ENCODE results near the gene S1PR4. TPM values are rescaled to one million over a fixed set of nuclear protein-coding genes. Genes with fewer than 3 reads are reported as not detected.
"Not testable (repeated sequence)": the region's sequence is repeated elsewhere in the genome, so short reads cannot be mapped to it uniquely, and the experiment has no call there.

S1PR4 gene
- total RNA-seq, 2 experiments from 2014 or later: 37.5 to 42.7 TPM

GRCh38 chr19:3148503-3148902 is 30.1 kb upstream of the S1PR4 start:
- Mint-ChIP-seq H3K4me1 (no peaks in the 10 kb centered on the region), H3K27me3 (no peaks in the 10 kb centered on the region), H3K4me3 (no peak overlapping the region), H3K27ac (no peak overlapping the region), H3K9me3 (no peaks in the 10 kb centered on the region), H3K36me3 (no peaks in the 10 kb centered on the region)
- DNase-seq: no peak

- Mint-ChIP-seq H3K4me3 (no peak overlapping the region), H3K27ac (no peak overlapping the region), H3K9me3 (no peaks in the 10 kb centered on the region), H3K36me3 (no peaks in the 10 kb centered on the region), H3K27me3 (no peaks in the 10 kb centered on the region), H3K4me1 (no peaks in the 10 kb centered on the region)
- DNase-seq: no peak
These were observed 29.5 kb upstream of the S1PR4 start for GRCh38 chr19:3149089-3149488.

GRCh38 chr19:3149526-3150505 is 28.8 kb upstream of the S1PR4 start:
- H3K27ac Mint-ChIP-seq: no peak overlapping the region
- no peaks in the 10 kb centered on the region for H3K4me1 Mint-ChIP-seq
- no peaks in the 10 kb centered on the region for H3K27me3 Mint-ChIP-seq
- no peak for DNase-seq
- H3K9me3 Mint-ChIP-seq: no peaks in the 10 kb centered on the region
- H3K36me3 Mint-ChIP-seq: peaks cover under 1% of the 10 kb centered on the region
- no peak overlapping the region for H3K4me3 Mint-ChIP-seq

- no peak for DNase-seq
- Mint-ChIP-seq H3K9me3 (no peaks in the 10 kb centered on the region), H3K4me3 (no peak overlapping the region), H3K27me3 (no peaks in the 10 kb centered on the region), H3K36me3 (peaks cover 2% of the 10 kb centered on the region), H3K27ac (no peak overlapping the region), H3K4me1 (no peaks in the 10 kb centered on the region)
These were observed 27.7 kb upstream of the S1PR4 start for GRCh38 chr19:3150739-3151329.

GRCh38 chr19:3151563-3152418 is 26.8 kb upstream of the S1PR4 start:
- no peaks in the 10 kb centered on the region for H3K27me3 Mint-ChIP-seq
- no peak overlapping the region for H3K4me3 Mint-ChIP-seq
- H3K36me3 Mint-ChIP-seq: peaks cover 5% of the 10 kb centered on the region
- no peaks in the 10 kb centered on the region for H3K9me3 Mint-ChIP-seq
- DNase-seq: no peak
- no peak overlapping the region for H3K27ac Mint-ChIP-seq
- peaks cover 3% of the 10 kb centered on the region for H3K4me1 Mint-ChIP-seq

GRCh38 chr19:3152419-3152780 is 26.2 kb upstream of the S1PR4 start:
- Mint-ChIP-seq H3K27me3 (no peaks in the 10 kb centered on the region), H3K36me3 (peaks cover 5% of the 10 kb centered on the region), H3K27ac (no peak overlapping the region), H3K4me3 (no peak overlapping the region), H3K9me3 (no peaks in the 10 kb centered on the region), H3K4me1 (peaks cover 3% of the 10 kb centered on the region)
- no peak for DNase-seq

GRCh38 chr19:3153286-3154230 is 25.0 kb upstream of the S1PR4 start:
- Mint-ChIP-seq H3K27ac (no peak overlapping the region), H3K4me1 (peaks cover 3% of the 10 kb centered on the region), H3K9me3 (no peaks in the 10 kb centered on the region), H3K27me3 (no peaks in the 10 kb centered on the region), H3K4me3 (no peak overlapping the region), H3K36me3 (peaks cover 5% of the 10 kb centered on the region)
- DNase-seq: no peak

GRCh38 chr19:3154447-3154846 is 24.1 kb upstream of the S1PR4 start:
- H3K36me3 Mint-ChIP-seq, H3K4me3 Mint-ChIP-seq, H3K27me3 Mint-ChIP-seq, H3K9me3 Mint-ChIP-seq, H3K27ac Mint-ChIP-seq, H3K4me1 Mint-ChIP-seq, DNase-seq: not testable (repeated sequence)

GRCh38 chr19:3154957-3155736 is 23.4 kb upstream of the S1PR4 start:
- Mint-ChIP-seq H3K4me3 (no peak overlapping the region), H3K36me3 (peaks cover 8% of the 10 kb centered on the region)

GRCh38 chr19:3157096-3157845 is 21.3 kb upstream of the S1PR4 start:
- Mint-ChIP-seq H3K27ac (peak overlapping the region; percentile 22), H3K36me3 (peaks cover 11% of the 10 kb centered on the region), H3K4me1 (peaks cover 8% of the 10 kb centered on the region), H3K27me3 (no peaks in the 10 kb centered on the region), H3K9me3 (peaks cover 4% of the 10 kb centered on the region), H3K4me3 (no peak overlapping the region)
- no peak for DNase-seq

More at GRCh38 chr19:3154957-3155736, 23.4 kb upstream of the S1PR4 start:
- H3K9me3 Mint-ChIP-seq: peaks cover 2% of the 10 kb centered on the region
- peaks cover 3% of the 10 kb centered on the region for H3K4me1 Mint-ChIP-seq
- H3K27ac Mint-ChIP-seq: no peak overlapping the region
- H3K27me3 Mint-ChIP-seq: no peaks in the 10 kb centered on the region
- peak; percentile 73 for DNase-seq

GRCh38 chr19:3159565-3159964 is 19.0 kb upstream of the S1PR4 start:
- H3K27me3 Mint-ChIP-seq: no peaks in the 10 kb centered on the region
- no peak overlapping the region for H3K4me3 Mint-ChIP-seq
- H3K27ac Mint-ChIP-seq: no peak overlapping the region
- peaks cover 4% of the 10 kb centered on the region for H3K9me3 Mint-ChIP-seq
- H3K36me3 Mint-ChIP-seq: peaks cover 11% of the 10 kb centered on the region
- peaks cover 13% of the 10 kb centered on the region for H3K4me1 Mint-ChIP-seq
- DNase-seq: no peak

- Mint-ChIP-seq H3K4me1 (peaks cover 13% of the 10 kb centered on the region), H3K27ac (no peak overlapping the region), H3K36me3 (peaks cover 9% of the 10 kb centered on the region)
These were observed 18.4 kb upstream of the S1PR4 start for GRCh38 chr19:3160219-3160618.

GRCh38 chr19:3161453-3161852 is 17.1 kb upstream of the S1PR4 start:
- Mint-ChIP-seq H3K36me3 (peaks cover 6% of the 10 kb centered on the region), H3K9me3 (peaks cover 4% of the 10 kb centered on the region), H3K27ac (no peak overlapping the region), H3K4me3 (no peak overlapping the region), H3K27me3 (no peaks in the 10 kb centered on the region), H3K4me1 (peaks cover 15% of the 10 kb centered on the region)
- DNase-seq: no peak

More at GRCh38 chr19:3160219-3160618, 18.4 kb upstream of the S1PR4 start:
- H3K4me3 Mint-ChIP-seq: no peak overlapping the region
- DNase-seq: no peak
- H3K9me3 Mint-ChIP-seq: peaks cover 4% of the 10 kb centered on the region
- no peaks in the 10 kb centered on the region for H3K27me3 Mint-ChIP-seq

All from activated naive CD8-positive, alpha-beta T cell treated with anti-CD3 and anti-CD28 coated beads for 36 hours (primary cell).